MCF 10A (cell line): ENCODE results near the gene FLT3. TPM values are rescaled to one million over a fixed set of nuclear protein-coding genes. Genes with fewer than 3 reads are reported as not detected.

Experiments used
- BruUV-seq: library from RNA; stranded (reverse); fragments of 400-500 nt; replicated peaks from 2 replicates; lab custom pipeline; 2021; lab: Mats Ljungman, UMichigan
- CTCF ChIA-PET: fragments of 300-600 bp; sonication (Branson Sonifier 250); formaldehyde crosslinking; extraction: SDS; loops from one replicate; lab custom pipeline; 2021; ENCODE audit warnings: antibody characterized with exemption, inconsistent platforms; lab: Yijun Ruan, JAX
- POLR2A ChIA-PET: fragments of 300-600, 350-650 bp; sonication (Branson Sonifier 250); formaldehyde crosslinking; extraction: SDS; loops from one replicate; lab custom pipeline; 2020; ENCODE audit warnings: antibody characterized with exemption, inconsistent platforms; lab: Yijun Ruan, JAX
- DNase-seq: peaks from one replicate; pipeline ENCODE4 v3.0.0-alpha.2; 2018; ENCODE audit not compliant: unreplicated experiment
- H3K27ac Mint-ChIP-seq: one replicate; pipeline ENCODE4 v1.8.0; 2022; ENCODE audit warnings: mild to moderate bottlenecking, low read depth, mixed read lengths; ENCODE audit not compliant: unreplicated experiment
- H3K27me3 Mint-ChIP-seq: one replicate; pipeline ENCODE4 v1.8.0; 2022; ENCODE audit warnings: mixed read lengths; ENCODE audit not compliant: insufficient read depth, unreplicated experiment
- H3K36me3 Mint-ChIP-seq: one replicate; pipeline ENCODE4 v1.8.0; 2022; ENCODE audit warnings: mild to moderate bottlenecking, moderate library complexity, mixed read lengths; ENCODE audit not compliant: insufficient read depth, unreplicated experiment
- H3K4me1 Mint-ChIP-seq: one replicate; pipeline ENCODE4 v1.8.0; 2022; ENCODE audit warnings: mixed read lengths; ENCODE audit not compliant: insufficient read depth, unreplicated experiment
- H3K4me3 Mint-ChIP-seq: one replicate; pipeline ENCODE4 v1.8.0; 2022; ENCODE audit warnings: mild to moderate bottlenecking, moderate library complexity, mixed read lengths; ENCODE audit not compliant: unreplicated experiment
- H3K9me3 Mint-ChIP-seq: one replicate; pipeline ENCODE4 v1.8.0; 2022; ENCODE audit warnings: mixed read lengths; ENCODE audit not compliant: unreplicated experiment
- CTCF ChIP-seq: fragments of 200-600 bp; IDR thresholded peaks from one replicate; pipeline ENCODE4 v1.8.0; 2022; ENCODE audit warnings: antibody characterized with exemption, mild to moderate bottlenecking; ENCODE audit not compliant: unreplicated experiment
- intact Hi-C: fragments of 100-400 bp; cut with micrococcal nuclease; formaldehyde crosslinking; loops from 2 replicates; pipeline ENCODE4 v1.14.1; 2022
- total RNA-seq: library from RNA; stranded (reverse); gene quantifications from 2 replicates; pipeline ENCODE4 v1.2.3, GENCODE V29; 2022

Gene FLT3
- total RNA-seq, 1 experiment from 2014 or later = not detected

DNA sequence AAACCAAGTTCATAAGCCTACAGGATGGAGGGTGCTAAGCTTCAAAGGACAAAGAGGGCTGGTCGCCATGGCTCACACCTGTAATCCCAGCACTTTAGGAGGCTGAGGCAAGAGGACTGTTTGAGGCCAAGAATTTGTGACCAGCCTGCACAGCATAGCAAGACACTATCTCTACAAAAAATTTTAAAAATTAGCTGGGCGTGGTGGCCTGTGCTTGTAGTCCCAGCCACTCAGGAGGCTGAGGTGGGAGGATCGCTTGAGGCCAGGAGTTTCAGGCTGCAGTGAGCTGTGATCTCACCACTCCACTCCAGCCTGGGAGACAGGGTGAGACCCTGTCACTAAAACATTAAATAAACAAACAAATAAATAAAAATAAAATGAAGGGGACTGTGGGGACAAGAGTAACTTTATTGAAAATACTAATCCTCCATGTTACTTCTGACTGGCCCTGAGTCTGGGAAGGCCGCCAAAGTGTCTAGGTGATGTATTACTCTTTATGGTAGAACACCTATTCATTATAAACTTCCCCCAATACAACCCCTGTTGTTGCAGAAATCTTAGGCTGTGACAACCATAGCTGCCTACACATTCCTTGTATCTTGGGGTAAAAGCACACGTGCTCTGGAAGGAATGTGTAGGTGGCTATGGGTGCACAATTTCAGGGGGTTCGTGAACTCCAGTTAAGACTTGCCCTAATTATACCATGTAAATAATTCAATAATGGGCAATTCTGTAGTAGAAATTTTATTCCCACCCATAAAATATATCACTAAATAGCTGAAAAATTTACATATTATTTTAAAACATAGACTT is 97.3 kb downstream of the FLT3 start:
- CTCF ChIA-PET = interaction anchor here (1.1 kb wide), 2 partner anchors 176 to 641 kb away, joined by 3 read pairs; no protein-coding TSS in a partner anchor
- no TSS peak for BruUV-seq
- intact Hi-C loops = no loop called here
- Mint-ChIP-seq H3K9me3 (no peaks in the 10 kb centered on the region), H3K27ac (no peak overlapping the region), H3K27me3 (no peaks in the 10 kb centered on the region), H3K4me3 (no peak overlapping the region), H3K4me1 (no peaks in the 10 kb centered on the region), H3K36me3 (no peaks in the 10 kb centered on the region)
- peak; percentile 16 for DNase-seq
- no peak for TF ChIP-seq CTCF
- POLR2A ChIA-PET = no interaction called here

DNA sequence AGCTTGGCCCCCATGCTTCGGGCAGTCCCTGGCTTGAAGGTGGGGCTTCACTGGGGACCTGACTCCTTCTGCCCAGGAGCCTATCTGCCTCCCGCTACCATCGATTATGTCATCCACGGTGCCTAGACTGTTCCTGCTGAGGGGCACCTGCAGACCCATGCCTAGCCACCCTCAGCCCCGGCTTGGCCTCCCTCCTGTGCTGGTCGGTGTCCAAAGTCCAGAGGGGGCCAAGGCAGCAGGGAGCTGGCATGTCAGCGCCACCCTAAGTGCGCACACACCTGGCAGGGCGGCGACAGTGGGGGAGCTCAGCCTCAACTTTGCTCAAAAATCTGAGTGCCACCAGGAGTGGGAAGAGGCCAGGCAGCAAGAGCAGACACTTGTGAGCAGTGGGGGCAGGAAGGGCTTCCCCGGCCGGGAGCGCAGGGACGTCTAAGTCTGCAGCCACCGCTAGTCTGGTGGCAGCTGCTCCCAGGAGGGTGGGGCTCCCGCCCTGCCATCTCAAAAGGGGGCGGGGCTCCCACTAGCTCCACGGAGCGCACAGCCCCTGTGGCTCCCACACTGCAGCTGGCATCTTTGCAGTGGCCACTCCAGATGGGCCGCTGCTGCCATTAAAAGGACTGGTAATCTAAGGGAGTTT is 98.4 kb downstream of the FLT3 start:
- H3K36me3 Mint-ChIP-seq = no peaks in the 10 kb centered on the region
- TF ChIP-seq CTCF = no peak
- H3K27me3 Mint-ChIP-seq = no peaks in the 10 kb centered on the region
- no TSS peak for BruUV-seq
- intact Hi-C loops = no loop called here
- H3K4me1 Mint-ChIP-seq = no peaks in the 10 kb centered on the region
- POLR2A ChIA-PET = no interaction called here
- H3K4me3 Mint-ChIP-seq = no peak overlapping the region
- no peak overlapping the region for H3K27ac Mint-ChIP-seq
- DNase-seq = no peak
- H3K9me3 Mint-ChIP-seq = no peaks in the 10 kb centered on the region
- CTCF ChIA-PET = interaction anchor here (1.1 to 1.2 kb wide), 2 partner anchors 175 to 640 kb away, joined by 3 read pairs; no protein-coding TSS in a partner anchor

DNA sequence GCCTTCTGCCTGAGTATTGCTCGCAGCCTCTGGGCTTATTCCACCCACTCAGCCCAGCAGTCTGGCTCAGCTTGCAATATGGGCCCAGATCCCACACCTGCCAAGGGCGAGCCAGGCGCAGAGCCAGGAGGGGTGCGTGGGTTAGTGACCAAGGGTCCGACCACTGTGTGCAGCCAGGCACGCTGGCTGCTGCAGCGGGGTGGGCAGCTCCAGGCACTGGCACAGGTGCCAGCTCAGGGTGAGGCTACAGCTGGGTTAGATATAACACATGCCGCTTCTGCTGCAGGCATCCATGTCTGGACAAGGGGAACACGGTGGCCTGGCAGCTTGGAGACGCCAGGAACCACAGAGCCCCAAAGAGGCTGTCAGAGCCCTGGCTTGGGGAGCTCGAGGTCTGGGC is 99.3 kb downstream of the FLT3 start:
- Mint-ChIP-seq H3K4me1 (no peaks in the 10 kb centered on the region), H3K27ac (no peak overlapping the region), H3K36me3 (no peaks in the 10 kb centered on the region), H3K27me3 (no peaks in the 10 kb centered on the region), H3K9me3 (no peaks in the 10 kb centered on the region), H3K4me3 (no peak overlapping the region)
- ChIA-PET CTCF (interaction anchor here (0.5 to 1.2 kb wide), 2 partner anchors 171 to 639 kb away, joined by 3 to 4 read pairs; no protein-coding TSS in a partner anchor), POLR2A (no interaction called here)
- no peak for TF ChIP-seq CTCF
- intact Hi-C loops = no loop called here
- DNase-seq = no peak
- no TSS peak for BruUV-seq

DNA sequence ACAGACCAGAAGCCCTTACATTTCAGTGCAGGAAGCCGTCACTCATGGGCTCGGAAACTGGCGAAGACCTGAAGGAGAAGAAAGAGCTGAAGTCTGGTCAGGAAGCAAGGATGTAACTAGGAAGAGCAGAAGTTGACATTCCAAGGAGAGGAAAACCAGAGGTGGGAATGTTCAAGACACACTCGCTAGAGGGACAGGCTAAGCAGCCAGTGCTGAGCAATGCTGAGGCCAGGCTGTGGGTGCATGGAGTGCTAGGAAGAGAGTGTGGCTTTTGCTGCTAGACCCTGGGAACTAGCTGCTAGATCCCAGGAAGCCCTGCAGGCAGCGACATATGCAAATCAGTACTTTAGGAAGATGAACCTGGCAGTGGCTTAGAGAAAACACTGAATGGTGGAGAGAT is 99.8 kb downstream of the FLT3 start:
- H3K4me3 Mint-ChIP-seq = no peak overlapping the region
- no peak for TF ChIP-seq CTCF
- no peaks in the 10 kb centered on the region for H3K27me3 Mint-ChIP-seq
- POLR2A ChIA-PET = no interaction called here
- no peaks in the 10 kb centered on the region for H3K36me3 Mint-ChIP-seq
- CTCF ChIA-PET = interaction anchor here (0.5 kb wide), 2 partner anchors 33 to 171 kb away, joined by 3 to 4 read pairs; no protein-coding TSS in a partner anchor
- intact Hi-C loops = no loop called here
- no peak for DNase-seq
- BruUV-seq = no TSS peak
- no peaks in the 10 kb centered on the region for H3K4me1 Mint-ChIP-seq
- no peak overlapping the region for H3K27ac Mint-ChIP-seq
- no peaks in the 10 kb centered on the region for H3K9me3 Mint-ChIP-seq
